T47D (cell line): ENCODE data around the gene PTPRD.
"Not testable (repeated sequence)": the region's sequence is repeated elsewhere in the genome, so short reads cannot be mapped to it uniquely, and the experiment has no call there.

Source experiments
- DNase-seq, 2 experiments: peaks; one replicate each; pipeline versions ENCODE4 v3.0.0 to v3.0.0-alpha.2; 2011 to 2012; ENCODE audit warnings: low read depth in 1 of 2, low spot score in 1 of 2
- JUND ChIP-seq: IDR thresholded peaks from 2 replicates; pipeline ENCODE4 v1.6.1; 2012; ENCODE audit warnings: low read depth
- in situ Hi-C: cut with HindIII; loops from 2 replicates; pipeline ENCODE4 v1.10.0; 2016; ENCODE audit warnings: low sequenced_read_pairs, low pct_unique_long_range_greater_than_20kb

The PTPRD gene

GRCh38 chr9:10438955-10439354 is 173.8 kb downstream of the PTPRD start:
- in situ Hi-C loops: no loop called here
- no peak for DNase-seq
- TF ChIP-seq JUND: no peak

- no peak for TF ChIP-seq JUND
- in situ Hi-C loops: no loop called here
- no peak for DNase-seq
These were observed 176.0 kb downstream of the PTPRD start for GRCh38 chr9:10436756-10437155.

GRCh38 chr9:10434412-10434811 is 178.4 kb downstream of the PTPRD start:
- in situ Hi-C loops: no loop called here
- DNase-seq: no peak
- TF ChIP-seq JUND: no peak

- DNase-seq: no peak
- no peak for TF ChIP-seq JUND
- in situ Hi-C loops: no loop called here
These were observed 201.5 kb downstream of the PTPRD start for GRCh38 chr9:10411272-10411671.

- DNase-seq: no peak
- in situ Hi-C loops: no loop called here
- TF ChIP-seq JUND: no peak
These were observed 209.5 kb downstream of the PTPRD start for GRCh38 chr9:10403283-10403682.

- DNase-seq: no peak
- in situ Hi-C loops: no loop called here
- TF ChIP-seq JUND: no peak
These were observed 216.2 kb downstream of the PTPRD start for GRCh38 chr9:10396615-10397014.

- DNase-seq: no peak
- no peak for TF ChIP-seq JUND
- in situ Hi-C loops: no loop called here
These were observed 225.5 kb downstream of the PTPRD start for GRCh38 chr9:10387282-10387681.

GRCh38 chr9:10371824-10372223 is 241.0 kb downstream of the PTPRD start:
- no peak for TF ChIP-seq JUND
- in situ Hi-C loops: no loop called here
- no peak for DNase-seq

GRCh38 chr9:10366171-10366779 is 246.5 kb downstream of the PTPRD start:
- in situ Hi-C loops: no loop called here
- peak; percentile 4 to 62 for DNase-seq
- no peak for TF ChIP-seq JUND

- DNase-seq: no peak
- TF ChIP-seq JUND: no peak
- in situ Hi-C loops: no loop called here
These were observed 258.2 kb downstream of the PTPRD start for GRCh38 chr9:10354591-10354990.

- in situ Hi-C loops, DNase-seq: not testable (repeated sequence)
These were observed 267.2 kb downstream of the PTPRD start for GRCh38 chr9:10345621-10346020.

GRCh38 chr9:10341057-10341456 is 271.7 kb downstream of the PTPRD start:
- DNase-seq: no peak
- TF ChIP-seq JUND: no peak
- in situ Hi-C loops: no loop called here

- TF ChIP-seq JUND: no peak
- in situ Hi-C loops: no loop called here
- DNase-seq: no peak
These were observed 273.6 kb downstream of the PTPRD start for GRCh38 chr9:10339152-10339551.

GRCh38 chr9:10331157-10331556 is 281.6 kb downstream of the PTPRD start:
- TF ChIP-seq JUND: no peak
- in situ Hi-C loops: no loop called here
- DNase-seq: no peak
